PC-9 (cell line): Measurements from ENCODE around the gene SLC38A9. TPM values are rescaled to one million over a fixed set of nuclear protein-coding genes. Genes with fewer than 3 reads are reported as not detected.

Experiments
- BruUV-seq: library from RNA; stranded (reverse); fragments of 400-500 nt; replicated peaks from 2 replicates; lab custom pipeline; 2021; lab: Mats Ljungman, UMichigan
- CTCF ChIA-PET: fragments of 300-600 bp; sonication (Branson Sonifier 250); formaldehyde crosslinking; loops from one replicate; lab custom pipeline; 2022; ENCODE audit warnings: antibody characterized with exemption; lab: Charles Lee
- POLR2A ChIA-PET: fragments of 300-600 bp; sonication (Branson Sonifier 250); formaldehyde crosslinking; loops from one replicate; lab custom pipeline; 2022; ENCODE audit warnings: antibody characterized with exemption; ENCODE audit not compliant: unreplicated experiment; lab: Charles Lee
- DNase-seq, 2 experiments: peaks; one replicate each; pipeline versions ENCODE4 v3.0.0 to v3.0.0-alpha.2; 2015 to 2022; ENCODE audit warnings: mixed read lengths in 1 of 2
- H2AFZ ChIP-seq: fragments of 200-600 bp; sonication (generic); 2 replicates; pipeline ENCODE4 v1.8.1; 2017; ENCODE audit warnings: antibody characterized with exemption
- H3F3A ChIP-seq: fragments of 200-600 bp; sonication (generic); 2 replicates; pipeline ENCODE4 v1.8.1; 2017; ENCODE audit warnings: antibody characterized with exemption, mild to moderate bottlenecking, low read depth; ENCODE audit not compliant: insufficient read depth
- H3K27ac ChIP-seq: fragments of 200-600 bp; sonication (generic); 2 replicates; pipeline ENCODE4 v1.6.1; 2016; ENCODE audit warnings: mixed run types
- H3K27me3 ChIP-seq: fragments of 200-600 bp; sonication (generic); 2 replicates; pipeline ENCODE4 v1.6.1; 2016; ENCODE audit warnings: low read depth, mixed run types; ENCODE audit not compliant: insufficient read depth
- H3K36me3 ChIP-seq: fragments of 200-600 bp; sonication (generic); 2 replicates; pipeline ENCODE4 v1.6.1; 2016; ENCODE audit warnings: low read depth, mixed run types
- H3K4me1 ChIP-seq: fragments of 200-600 bp; sonication (generic); replicated peaks from 2 replicates; pipeline ENCODE4 v1.6.1; 2016; ENCODE audit warnings: mixed run types; ENCODE audit not compliant: insufficient read depth
- H3K4me2 ChIP-seq: fragments of 200-600 bp; sonication (generic); 2 replicates; pipeline ENCODE4 v1.6.1; 2017; ENCODE audit warnings: mixed run types
- H3K4me3 ChIP-seq: fragments of 200-600 bp; sonication (generic); 2 replicates; pipeline ENCODE4 v1.6.1; 2016; ENCODE audit warnings: mixed run types
- H3K79me2 ChIP-seq: fragments of 200-600 bp; sonication (generic); 2 replicates; pipeline ENCODE4 v1.6.1; 2017; ENCODE audit warnings: low read depth, mixed run types
- H3K9me2 ChIP-seq: fragments of 200-600 bp; sonication (generic); 2 replicates; pipeline ENCODE4 v1.8.1; 2017; ENCODE audit warnings: mild to moderate bottlenecking; ENCODE audit not compliant: insufficient read depth
- H3K9me3 ChIP-seq: fragments of 200-600 bp; sonication (generic); 2 replicates; pipeline ENCODE4 v1.8.1; 2016; ENCODE audit warnings: low read depth; ENCODE audit not compliant: insufficient read depth
- H4K20me1 ChIP-seq: fragments of 200-600 bp; sonication (generic); 2 replicates; pipeline ENCODE4 v1.8.1; 2017; ENCODE audit not compliant: insufficient read depth
- CTCF ChIP-seq: fragments of 200-600 bp; sonication (generic); conservative IDR thresholded peaks from 2 replicates; pipeline ENCODE4 v1.6.1; 2017; ENCODE audit warnings: mixed run types, antibody characterized with exemption, mild to moderate bottlenecking, moderate library complexity
- EZH2 ChIP-seq: fragments of 200-600 bp; sonication (generic); IDR thresholded peaks from 2 replicates; pipeline ENCODE4 v1.8.0; 2017; ENCODE audit warnings: antibody characterized with exemption, low read depth
- intact Hi-C: fragments of 100-400 bp; cut with micrococcal nuclease; formaldehyde crosslinking; loops from one replicate; pipeline ENCODE4 v1.10.0; 2022; ENCODE audit not compliant: unreplicated experiment
- total RNA-seq: library from RNA; stranded (reverse); gene quantifications from 2 replicates; pipeline ENCODE4 v1.2.3, GENCODE V29; 2021

Gene SLC38A9
- total RNA-seq, 1 experiment from 2014 or later, result 26.6 TPM

GRCh38 chr5:55621229-55621628 lies 90.9 kb downstream of the SLC38A9 start:
- no peaks in the 10 kb centered on the region for H4K20me1 ChIP-seq
- POLR2A ChIA-PET, result no interaction called here
- no TSS peak for BruUV-seq
- H3K4me3 ChIP-seq, result no peak overlapping the region
- peaks cover 23% of the 10 kb centered on the region for H3K4me1 ChIP-seq
- H3K79me2 ChIP-seq, result no peaks in the 10 kb centered on the region
- no peaks in the 10 kb centered on the region for H3K27me3 ChIP-seq
- no peaks in the 10 kb centered on the region for H3K9me3 ChIP-seq
- intact Hi-C loops, result no loop called here
- H3F3A ChIP-seq, result no peaks in the 10 kb centered on the region
- CTCF ChIA-PET, result no interaction called here
- no peaks in the 10 kb centered on the region for H3K36me3 ChIP-seq
- no peak for TF ChIP-seq CTCF
- no peak for TF ChIP-seq EZH2
- no peak overlapping the region for H3K4me2 ChIP-seq
- H3K9me2 ChIP-seq, result no peaks in the 10 kb centered on the region
- DNase-seq, result no peak
- H3K27ac ChIP-seq, result no peak overlapping the region
- H2AFZ ChIP-seq, result no peak overlapping the region

- no peak overlapping the region for H3K4me2 ChIP-seq
- no TSS peak for BruUV-seq
- intact Hi-C loops, result no loop called here
These were observed 91.4 kb downstream of the SLC38A9 start for GRCh38 chr5:55620766-55621160.

GRCh38 chr5:55620009-55620765 lies 91.9 kb downstream of the SLC38A9 start:
- Histone ChIP-seq H3K9me3 (no peaks in the 10 kb centered on the region), H2AFZ (no peak overlapping the region), H3K9me2 (no peaks in the 10 kb centered on the region), H3K4me1 (peaks cover 24% of the 10 kb centered on the region), H3K4me2 (no peak overlapping the region), H3F3A (no peaks in the 10 kb centered on the region), H3K4me3 (no peak overlapping the region), H3K27ac (no peak overlapping the region), H3K79me2 (no peaks in the 10 kb centered on the region), H3K36me3 (no peaks in the 10 kb centered on the region), H3K27me3 (no peaks in the 10 kb centered on the region), H4K20me1 (no peaks in the 10 kb centered on the region)
- TF ChIP-seq EZH2, result no peak
- TF ChIP-seq CTCF, result no peak
- CTCF ChIA-PET, result no interaction called here
- no peak for DNase-seq
- POLR2A ChIA-PET, result no interaction called here
- intact Hi-C loops, result no loop called here
- BruUV-seq, result no TSS peak

More at GRCh38 chr5:55620766-55621160, 91.4 kb downstream of the SLC38A9 start:
- H3K4me1 ChIP-seq, result peaks cover 24% of the 10 kb centered on the region
- no peaks in the 10 kb centered on the region for H4K20me1 ChIP-seq
- TF ChIP-seq EZH2, result no peak
- no peak for TF ChIP-seq CTCF
- no peak overlapping the region for H3K27ac ChIP-seq
- no peaks in the 10 kb centered on the region for H3K27me3 ChIP-seq
- POLR2A ChIA-PET, result no interaction called here
- H3K36me3 ChIP-seq, result no peaks in the 10 kb centered on the region
- H2AFZ ChIP-seq, result no peak overlapping the region
- no peaks in the 10 kb centered on the region for H3K9me2 ChIP-seq
- H3F3A ChIP-seq, result no peaks in the 10 kb centered on the region
- no peaks in the 10 kb centered on the region for H3K9me3 ChIP-seq
- DNase-seq, result no peak
- CTCF ChIA-PET, result no interaction called here
- H3K79me2 ChIP-seq, result no peaks in the 10 kb centered on the region
- H3K4me3 ChIP-seq, result no peak overlapping the region
